Posterior cingulate gyrus (tissue), 11 donors: ENCODE measurements around the gene VNN1.

Experiments
- DNase-seq, 10 donors: peaks; one replicate each; pipeline versions ENCODE4 v3.0.0 to v3.0.0-alpha.2; 2020 to 2021; ENCODE audit warnings: mixed read lengths in 3 of 10
- intact Hi-C: fragments of 100-400 bp; cut with DNase I; formaldehyde crosslinking; loops from one replicate; pipeline ENCODE4 v1.15.1; 2023

Gene VNN1, protein sequence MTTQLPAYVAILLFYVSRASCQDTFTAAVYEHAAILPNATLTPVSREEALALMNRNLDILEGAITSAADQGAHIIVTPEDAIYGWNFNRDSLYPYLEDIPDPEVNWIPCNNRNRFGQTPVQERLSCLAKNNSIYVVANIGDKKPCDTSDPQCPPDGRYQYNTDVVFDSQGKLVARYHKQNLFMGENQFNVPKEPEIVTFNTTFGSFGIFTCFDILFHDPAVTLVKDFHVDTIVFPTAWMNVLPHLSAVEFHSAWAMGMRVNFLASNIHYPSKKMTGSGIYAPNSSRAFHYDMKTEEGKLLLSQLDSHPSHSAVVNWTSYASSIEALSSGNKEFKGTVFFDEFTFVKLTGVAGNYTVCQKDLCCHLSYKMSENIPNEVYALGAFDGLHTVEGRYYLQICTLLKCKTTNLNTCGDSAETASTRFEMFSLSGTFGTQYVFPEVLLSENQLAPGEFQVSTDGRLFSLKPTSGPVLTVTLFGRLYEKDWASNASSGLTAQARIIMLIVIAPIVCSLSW

GRCh38 chr6:132713352-132714134, at the start of gene VNN1:
Gene VNN1 (minus strand): TSS chr6:132714055. CDS start chr6:132714035, 20 bp downstream.
- intact Hi-C loops, result no loop called here
- DNase-seq, result no peak

GRCh38 chr6:132763269-132763668, 49.4 kb upstream of the VNN1 start:
- intact Hi-C loops, result no loop called here
- DNase-seq, result no peak

- intact Hi-C loops, result no loop called here
- no peak for DNase-seq
Measured at GRCh38 chr6:132760256-132760655, 46.4 kb upstream of the VNN1 start.

DNA sequence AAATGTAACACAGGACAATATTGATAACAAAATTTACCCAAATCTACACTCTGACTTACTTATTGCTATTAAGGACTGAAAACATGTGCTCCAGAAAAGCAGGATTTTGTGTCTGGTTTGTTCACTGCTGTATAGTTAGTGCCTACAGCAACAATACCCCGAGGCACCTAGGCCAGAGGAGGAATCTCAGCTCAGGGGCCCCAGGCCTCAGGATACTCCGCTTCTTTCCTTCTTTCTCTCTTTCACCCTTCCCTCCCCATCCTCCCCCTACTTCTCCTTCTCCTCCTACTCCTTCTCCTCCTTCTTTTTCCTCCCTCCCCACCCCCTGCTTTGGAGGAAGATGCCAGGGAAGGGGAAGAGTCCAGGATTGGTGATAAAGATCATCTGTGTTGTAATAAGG, 44.8 kb upstream of the VNN1 start:
- DNase-seq, result no peak
- intact Hi-C loops, result no loop called here

DNA sequence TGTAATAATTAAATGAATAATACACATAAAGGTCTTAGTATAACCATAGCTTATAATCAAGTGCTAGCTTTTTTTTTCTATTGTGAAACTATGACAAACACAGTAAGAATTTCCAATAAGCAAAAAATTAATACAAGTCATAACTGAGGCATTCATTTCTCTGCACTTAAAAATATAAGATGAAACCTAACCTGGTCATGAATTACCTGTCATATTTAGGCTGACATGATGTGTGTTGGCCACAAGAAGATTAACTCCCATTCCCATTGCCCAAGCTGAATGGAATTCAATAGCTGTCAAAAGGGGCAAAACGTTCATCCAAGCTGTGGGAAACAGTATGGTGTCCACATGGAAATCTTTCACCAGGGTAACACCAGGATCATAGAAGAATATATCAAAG, 38.4 kb upstream of the VNN1 start:
- intact Hi-C loops, result no loop called here
- no peak for DNase-seq

DNA sequence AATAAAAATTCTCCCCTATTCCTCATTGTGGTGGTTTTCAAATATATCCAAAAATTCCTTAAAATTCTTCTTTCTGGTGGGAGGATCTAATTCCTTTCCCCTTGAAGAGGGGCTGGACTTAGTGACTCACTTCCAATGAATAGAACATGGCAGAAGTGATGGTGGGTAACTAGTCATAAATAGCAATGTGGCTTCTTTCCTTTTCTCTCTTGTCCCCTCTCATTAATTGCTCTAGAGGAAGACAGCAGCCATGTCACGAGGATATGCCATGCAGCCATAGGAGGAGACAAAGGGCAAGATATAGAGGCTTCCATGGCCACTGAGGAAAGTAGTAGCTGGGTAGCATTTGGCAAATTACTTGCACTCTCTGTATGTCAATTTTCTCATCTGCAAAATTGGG, 38.0 kb upstream of the VNN1 start:
- DNase-seq, result no peak
- intact Hi-C loops, result no loop called here

DNA sequence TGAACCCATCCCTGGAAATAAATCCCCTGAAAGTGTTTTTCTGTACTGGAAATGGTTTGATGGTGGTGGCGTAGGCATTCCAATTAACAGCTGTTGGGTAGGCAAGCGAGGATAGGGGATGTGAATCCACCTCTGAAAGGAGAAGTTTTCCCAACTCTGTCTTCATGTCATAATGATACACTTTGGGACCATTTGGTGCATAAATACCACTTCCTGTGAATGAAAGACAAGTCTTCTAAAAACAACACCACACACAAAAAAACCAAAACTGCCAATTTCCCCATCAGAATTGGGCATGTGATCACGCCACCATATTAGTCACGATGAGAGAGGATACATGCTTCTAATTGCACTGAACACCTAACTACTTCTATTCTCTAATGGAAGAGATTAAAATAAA, 37.5 kb upstream of the VNN1 start:
- intact Hi-C loops, result no loop called here
- no peak for DNase-seq

DNA sequence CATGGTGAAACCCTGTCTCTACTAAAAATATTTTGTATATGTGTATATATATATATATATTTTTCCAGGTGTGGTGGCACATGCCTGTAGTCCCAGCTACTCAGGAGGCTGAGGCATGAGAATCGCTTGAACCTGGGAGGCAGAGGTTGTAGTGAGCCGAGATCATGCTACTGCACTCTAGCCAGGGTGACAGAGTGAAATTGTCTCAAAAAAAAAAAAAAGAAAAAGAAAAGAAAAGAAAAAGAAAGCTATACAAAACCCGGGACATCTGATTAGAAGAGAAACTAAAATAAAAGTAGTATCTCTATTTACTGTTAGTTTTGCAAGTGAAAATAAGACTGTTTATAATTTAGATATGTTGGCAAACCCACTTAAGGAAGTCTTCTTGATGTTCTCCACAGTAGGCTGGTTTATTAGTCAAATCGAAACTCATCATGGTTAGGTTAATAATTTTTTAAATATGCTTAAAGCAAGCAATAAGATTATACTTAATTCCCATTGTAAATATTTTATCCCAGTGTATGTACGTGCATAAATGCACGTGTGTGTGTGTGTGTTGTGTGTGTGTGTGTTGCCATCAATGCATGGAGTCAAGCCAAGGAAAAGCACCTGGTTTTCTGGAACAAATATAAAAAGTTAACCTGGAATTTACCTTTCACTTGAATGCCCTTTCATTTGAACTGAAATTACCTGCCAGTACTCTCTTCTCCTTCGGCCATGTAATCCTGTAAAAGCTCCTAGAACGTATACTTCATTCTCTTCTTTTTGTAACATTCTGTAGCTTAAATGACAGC, 36.8 kb upstream of the VNN1 start:
- no peak for DNase-seq
- intact Hi-C loops, result no loop called here

GRCh38 chr6:132749111-132749510, 35.3 kb upstream of the VNN1 start:
- no peak for DNase-seq
- intact Hi-C loops, result no loop called here

- intact Hi-C loops, result no loop called here
Measured at GRCh38 chr6:132748446-132748845, 34.6 kb upstream of the VNN1 start.

DNA sequence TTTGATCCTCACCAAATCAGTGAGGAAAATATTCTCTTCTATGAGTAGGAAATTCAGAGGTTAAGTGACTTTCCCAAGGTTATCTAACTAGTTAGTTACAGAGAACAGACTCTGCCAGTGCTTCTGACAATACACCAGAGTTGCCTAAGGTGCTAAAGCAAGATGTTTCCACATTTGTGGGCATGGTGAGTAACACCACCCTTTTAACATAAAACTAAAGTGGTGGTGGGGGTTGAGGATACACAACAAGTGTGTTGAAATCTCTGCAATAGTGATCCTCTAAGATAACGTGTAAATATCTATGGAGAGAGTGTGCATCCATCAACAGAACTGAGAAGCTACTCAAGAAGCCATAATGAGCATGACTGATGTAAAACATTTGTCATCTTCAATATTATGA, 32.2 kb upstream of the VNN1 start:
- intact Hi-C loops, result no loop called here
- no peak for DNase-seq

More at GRCh38 chr6:132748446-132748845, 34.6 kb upstream of the VNN1 start:
- no peak for DNase-seq

DNA sequence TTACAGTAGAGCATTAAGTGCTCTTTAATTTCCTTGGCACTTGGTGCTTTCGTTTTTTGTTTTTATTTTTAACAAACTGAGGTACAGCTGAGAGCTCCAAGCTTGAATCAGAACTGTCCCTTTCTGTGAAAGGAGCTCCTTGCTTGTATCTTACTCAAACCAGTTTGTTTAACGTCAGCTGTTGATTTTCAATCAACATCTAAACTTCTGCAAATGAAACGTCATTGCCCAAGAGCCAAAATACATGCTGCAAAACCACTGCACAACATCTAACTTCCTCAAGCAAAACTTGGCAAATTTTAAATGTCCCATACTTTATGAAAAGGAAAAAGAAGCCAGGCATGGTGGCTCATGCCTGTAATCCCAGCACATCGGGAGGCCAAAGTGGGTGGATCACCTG, 28.6 kb upstream of the VNN1 start:
- no peak for DNase-seq
- intact Hi-C loops, result no loop called here

GRCh38 chr6:132741281-132741680, 27.4 kb upstream of the VNN1 start:
- intact Hi-C loops, result no loop called here
- DNase-seq, result no peak

DNA sequence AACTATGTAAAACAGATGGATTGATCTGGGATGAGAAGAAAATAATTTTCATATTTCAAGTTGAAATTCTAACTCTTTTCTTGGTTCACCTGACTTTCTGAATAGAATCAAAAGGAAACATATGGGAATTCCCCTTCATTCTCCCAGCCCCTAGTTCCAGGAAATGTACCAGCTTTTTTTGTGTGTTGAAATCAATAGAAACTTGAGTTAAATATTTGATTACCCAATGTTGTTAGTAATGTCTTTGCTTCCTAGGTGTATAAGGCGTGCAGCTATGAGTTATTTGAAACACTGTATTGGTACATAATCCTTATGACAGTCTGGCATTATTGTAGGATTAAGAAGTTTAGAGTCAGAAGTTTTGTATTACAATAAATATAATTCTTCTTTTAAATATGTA, 22.4 kb upstream of the VNN1 start:
- intact Hi-C loops, result no loop called here
- DNase-seq, result no peak

- no peak for DNase-seq
- intact Hi-C loops, result no loop called here
Measured at GRCh38 chr6:132734694-132735236, 20.9 kb upstream of the VNN1 start.

- intact Hi-C loops, result no loop called here
- DNase-seq, result no peak
Measured at GRCh38 chr6:132733814-132734213, 20.0 kb upstream of the VNN1 start.

DNA sequence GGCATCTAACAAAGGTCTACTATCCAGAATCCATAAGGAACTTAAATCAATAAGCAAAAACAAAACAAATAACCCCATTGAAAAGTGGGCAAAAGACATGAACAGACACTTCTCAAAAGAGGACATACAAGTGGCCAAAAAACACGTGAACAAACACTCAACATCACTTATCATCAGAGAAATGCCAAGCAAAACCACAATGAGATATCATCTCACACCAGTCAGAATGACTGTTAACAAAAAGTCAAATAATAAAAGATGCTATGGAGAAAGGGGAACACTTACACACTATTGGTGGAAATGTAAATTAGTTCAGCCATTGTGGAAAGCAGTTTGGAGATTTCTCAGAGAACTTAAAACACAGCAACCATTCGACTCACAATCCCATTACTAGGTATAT, 19.4 kb upstream of the VNN1 start:
- intact Hi-C loops, result no loop called here

GRCh38 chr6:132731086-132731485, 17.2 kb upstream of the VNN1 start:
- intact Hi-C loops, result no loop called here
- DNase-seq, result no peak

More for the DNA sequence above, 19.4 kb upstream of the VNN1 start:
- no peak for DNase-seq

- intact Hi-C loops, result no loop called here
- DNase-seq, result no peak
Measured at GRCh38 chr6:132730560-132730959, 16.7 kb upstream of the VNN1 start.

GRCh38 chr6:132728616-132729015, 14.8 kb upstream of the VNN1 start:
- intact Hi-C loops, result no loop called here
- no peak for DNase-seq

DNA sequence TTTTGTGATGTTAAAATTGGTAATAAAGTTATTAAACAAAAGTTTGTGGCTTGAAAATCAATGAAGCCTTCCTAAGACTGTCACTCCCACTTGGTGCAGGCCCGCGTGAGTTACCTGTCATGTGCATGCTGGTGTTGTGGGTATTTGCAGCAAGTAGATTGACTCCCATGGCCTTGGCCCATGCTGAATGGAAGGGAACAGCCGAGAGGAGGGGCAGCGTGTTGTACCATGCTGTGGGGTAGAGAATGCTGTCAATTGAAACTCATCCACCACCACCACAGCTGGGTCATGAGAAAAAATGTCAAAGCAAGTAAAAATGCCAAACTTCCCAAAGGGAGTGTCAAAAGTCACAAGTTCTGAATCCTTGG, 12.7 kb upstream of the VNN1 start:
- DNase-seq, result no peak
- intact Hi-C loops, result no loop called here
